ENCODE results near the gene CLDN1.
"Not testable (repeated sequence)": the region's sequence is repeated elsewhere in the genome, so short reads cannot be mapped to it uniquely, and the experiment has no call there.

The CLDN1 gene

DNA sequence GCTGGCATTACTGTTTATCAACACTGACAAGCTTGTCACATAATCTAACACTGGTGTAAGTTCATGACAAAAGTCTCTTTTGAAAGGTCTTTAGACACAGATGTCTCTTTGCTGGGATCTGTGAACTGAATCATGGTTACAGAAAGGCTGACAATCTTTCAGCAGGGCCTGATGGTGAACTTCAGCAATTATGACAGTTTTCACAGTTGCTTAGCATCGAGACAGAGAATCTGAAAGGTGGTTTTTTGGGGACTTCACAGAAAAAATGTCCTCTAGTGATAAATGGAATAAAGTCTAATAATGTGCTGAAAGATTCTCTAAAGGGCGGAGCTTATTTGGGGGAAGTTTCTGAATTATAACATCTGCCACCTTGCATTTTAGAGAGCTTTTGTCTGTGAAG lies 32.3 kb downstream of the CLDN1 start:
- no peak for DNase-seq

DNA sequence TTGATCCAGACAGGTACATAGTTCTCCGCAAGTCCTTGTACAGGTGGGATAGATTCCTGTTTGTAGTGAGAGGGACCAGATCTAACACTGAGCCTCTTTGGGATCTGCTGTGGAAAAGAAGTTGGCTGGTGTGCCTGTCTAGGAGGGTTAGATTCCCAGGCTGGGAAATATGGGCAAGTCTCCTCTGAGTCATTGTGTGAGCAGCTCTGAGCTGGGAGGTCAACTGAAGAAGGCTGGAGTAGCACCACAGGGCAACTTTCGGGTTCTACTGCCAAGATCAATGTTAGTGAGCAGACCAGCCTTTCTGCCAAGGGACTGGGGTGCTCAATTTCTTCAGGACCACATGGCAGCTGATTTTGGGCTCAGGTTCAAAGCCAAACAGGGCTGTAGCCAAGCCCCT lies 33.4 kb downstream of the CLDN1 start:
- no peak for DNase-seq

DNA sequence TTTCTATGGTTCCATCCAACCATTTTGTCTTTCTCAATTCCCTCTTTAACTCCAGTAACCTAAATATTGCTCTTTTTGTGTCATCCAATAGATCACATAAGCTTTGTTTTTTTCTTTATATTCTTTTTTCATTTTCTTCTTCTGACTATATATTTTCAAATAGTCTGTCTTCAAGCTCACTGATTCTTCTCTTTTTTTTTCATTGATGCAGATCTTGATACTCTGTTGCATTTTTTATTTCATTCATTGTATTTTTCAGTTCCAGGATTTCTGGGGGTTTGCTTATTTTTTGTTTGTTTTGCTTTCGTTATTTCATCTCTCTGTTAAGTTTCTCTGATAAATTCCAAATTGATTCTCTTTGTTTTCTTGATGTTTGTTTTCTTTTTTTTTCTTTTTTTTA lies 36.2 kb downstream of the CLDN1 start:
- DNase-seq: no peak

DNA sequence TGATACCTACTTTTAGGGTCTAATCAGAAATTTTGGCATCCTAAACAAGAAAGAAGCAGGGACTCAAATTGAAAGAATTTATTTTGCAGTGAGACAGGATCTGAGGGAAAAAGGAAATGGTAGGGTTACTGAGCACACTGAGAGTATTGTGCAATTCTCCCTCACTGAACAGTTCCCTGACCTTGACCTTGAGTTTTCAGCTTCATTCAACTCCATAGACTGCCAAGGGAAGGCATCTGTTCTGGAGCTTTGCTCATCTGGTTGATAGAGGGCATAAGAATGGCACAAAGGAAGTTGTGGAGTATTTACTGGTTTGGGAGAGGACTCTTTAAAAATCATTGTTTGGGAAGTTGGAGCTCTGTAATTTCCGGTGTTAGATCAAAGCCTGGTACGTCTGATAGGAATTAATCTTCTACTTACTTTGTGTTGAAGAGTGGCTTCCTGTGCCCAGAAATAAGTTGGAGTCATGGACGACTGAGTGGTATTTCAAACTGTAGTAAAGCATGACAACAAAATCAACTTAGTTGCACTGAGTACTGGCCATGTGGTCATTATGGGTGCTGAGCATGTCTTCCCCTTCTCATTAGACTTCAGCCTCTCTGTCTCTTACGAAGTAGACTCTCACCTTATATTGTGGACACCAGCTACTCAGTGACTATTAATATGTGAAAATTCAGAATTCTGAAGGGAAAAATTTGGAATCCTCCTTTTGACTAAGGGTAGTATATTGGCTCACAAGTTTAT lies 40.8 kb downstream of the CLDN1 start:
- DNase-seq: no peak

DNA sequence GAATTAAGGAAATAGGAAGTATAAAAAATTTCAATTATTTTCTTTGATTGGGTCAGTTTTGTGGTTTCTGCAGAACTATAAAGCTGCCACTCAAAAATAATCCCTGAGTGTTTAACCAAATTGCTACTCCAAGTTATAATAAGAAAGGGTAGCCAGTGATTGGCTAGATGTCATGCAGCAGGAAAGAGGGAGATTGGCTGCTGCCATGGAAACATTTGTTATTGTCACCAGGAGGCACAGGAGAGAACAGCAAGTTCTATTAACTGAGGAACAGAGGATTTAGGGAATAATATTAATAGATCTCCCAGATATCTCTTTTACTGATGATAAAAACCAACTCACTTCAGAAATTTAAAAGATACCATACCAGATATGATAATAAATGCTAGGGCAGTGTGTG lies 42.6 kb downstream of the CLDN1 start:
- DNase-seq: no peak

DNA sequence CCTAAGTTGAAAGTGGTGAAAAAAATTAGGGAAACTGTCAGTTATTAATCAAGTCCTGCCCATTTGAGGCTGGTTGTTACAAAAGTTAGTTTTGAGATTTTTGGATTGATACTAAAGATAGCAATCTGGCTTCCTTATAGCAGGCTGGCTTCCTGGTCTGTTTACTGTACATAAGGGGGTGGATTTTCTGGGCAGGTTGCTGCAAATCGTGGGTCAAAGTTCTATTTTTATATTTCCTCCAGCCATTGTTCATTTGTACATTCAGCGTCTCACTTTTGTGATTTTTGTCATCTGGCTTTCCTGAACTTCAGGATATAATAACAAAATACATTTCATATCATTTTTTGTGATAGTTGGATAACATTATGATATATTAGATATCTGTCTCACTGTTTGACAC lies 49.5 kb downstream of the CLDN1 start:
- no peak for DNase-seq

DNA sequence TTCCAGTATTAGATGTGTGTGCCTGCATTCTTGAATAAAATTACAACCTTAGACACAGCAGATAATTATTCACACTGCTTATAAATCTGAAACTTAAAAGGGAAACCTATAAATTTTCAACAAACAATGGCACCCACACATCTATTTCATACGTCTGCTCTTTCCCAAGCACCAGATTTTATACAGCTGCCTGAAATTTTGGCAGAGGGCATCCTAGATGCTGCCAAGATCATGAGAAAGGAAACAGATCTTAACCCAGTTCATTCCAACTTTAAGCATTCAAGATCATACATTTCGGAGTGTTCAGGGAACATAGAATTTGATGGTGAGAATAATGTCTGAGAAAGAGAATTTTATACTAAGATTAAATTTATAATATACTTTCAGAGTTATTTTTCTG lies 53.1 kb downstream of the CLDN1 start:
- no peak for DNase-seq

DNA sequence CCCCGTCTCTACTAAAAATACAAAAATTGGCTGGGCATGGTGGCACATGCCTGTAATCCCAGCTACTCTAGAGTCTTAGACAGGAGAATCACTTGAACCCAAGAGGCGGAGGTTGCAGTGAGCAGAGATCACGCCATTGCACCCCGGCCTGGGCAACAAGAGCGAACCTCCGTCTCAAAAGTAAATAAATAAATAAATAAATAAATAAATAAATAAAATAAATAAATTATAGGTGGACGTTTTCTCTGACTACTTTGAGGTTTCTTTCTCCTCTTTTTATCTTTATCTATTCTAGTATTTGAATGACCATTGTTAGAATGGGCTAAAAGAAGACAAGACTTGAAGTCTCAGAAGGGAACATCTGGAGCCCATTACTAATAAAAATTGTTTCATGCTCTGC lies 54.8 kb downstream of the CLDN1 start:
- not testable (repeated sequence) for DNase-seq

DNA sequence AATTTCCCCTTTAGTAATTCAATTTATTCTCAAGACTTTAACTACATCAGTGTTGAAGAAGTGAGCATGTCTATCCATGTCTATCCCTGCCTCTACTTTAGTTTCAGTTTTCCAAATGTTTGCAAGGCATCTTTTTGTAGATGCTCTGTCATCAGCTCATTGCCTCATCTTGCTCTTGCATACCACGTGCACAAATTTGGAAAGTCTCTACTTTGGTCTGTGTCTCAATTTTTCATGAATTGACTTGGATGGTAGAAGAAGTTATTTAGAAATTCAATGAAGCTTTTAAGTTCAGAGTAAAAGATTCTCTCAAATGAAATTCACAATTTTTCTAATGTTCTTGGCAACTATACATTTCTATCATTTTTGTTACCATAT lies 55.3 kb downstream of the CLDN1 start:
- DNase-seq: no peak

DNA sequence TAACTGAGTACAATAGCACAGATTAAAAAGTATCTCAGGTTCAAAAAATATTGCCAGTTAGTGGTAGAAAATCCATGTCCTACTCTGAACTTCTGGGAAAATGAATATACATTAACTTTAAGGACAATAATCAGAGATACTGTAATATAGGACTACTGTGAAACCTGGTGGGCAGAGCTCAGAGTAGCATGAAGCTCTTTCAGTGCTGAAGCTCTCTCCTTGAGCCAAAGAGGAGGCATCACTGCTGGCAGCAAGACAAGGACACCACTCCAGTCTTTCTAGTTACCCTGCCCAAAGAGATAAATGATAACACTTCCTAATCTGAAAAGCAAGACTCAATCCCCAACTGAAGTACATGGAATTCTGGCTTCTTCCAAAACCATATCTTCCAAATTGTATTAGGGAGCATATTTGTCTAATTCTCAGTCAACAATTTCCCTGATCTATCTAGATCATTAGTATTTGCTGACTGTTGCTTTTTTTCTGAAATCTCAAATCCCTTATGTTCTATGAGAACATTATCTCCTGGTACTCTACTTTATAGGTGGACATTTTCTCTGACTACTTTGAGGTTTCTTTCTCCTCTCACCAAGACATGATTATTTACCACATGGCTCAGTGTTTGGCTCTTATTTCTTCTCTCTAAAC lies 55.9 kb downstream of the CLDN1 start:
- DNase-seq: no peak

DNA sequence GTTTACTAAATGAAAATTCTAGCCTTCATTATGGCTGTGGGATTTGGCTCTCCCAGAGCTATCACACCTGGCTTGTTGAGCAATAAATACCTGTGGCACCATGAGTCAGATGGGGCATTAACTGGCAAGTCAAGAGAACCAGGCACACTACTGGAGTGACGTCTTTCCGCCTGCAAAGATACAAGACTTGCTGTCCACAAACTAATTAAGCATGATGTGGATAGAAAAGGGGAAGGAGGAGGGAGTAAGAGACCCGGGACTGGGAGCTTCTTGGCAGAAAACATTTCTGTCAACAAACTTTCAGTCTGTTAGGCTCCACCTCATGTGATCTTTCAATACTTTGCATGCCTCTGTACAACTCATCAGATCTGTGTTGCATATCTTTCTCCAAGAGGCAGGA lies 56.5 kb downstream of the CLDN1 start:
- no peak for DNase-seq

DNA sequence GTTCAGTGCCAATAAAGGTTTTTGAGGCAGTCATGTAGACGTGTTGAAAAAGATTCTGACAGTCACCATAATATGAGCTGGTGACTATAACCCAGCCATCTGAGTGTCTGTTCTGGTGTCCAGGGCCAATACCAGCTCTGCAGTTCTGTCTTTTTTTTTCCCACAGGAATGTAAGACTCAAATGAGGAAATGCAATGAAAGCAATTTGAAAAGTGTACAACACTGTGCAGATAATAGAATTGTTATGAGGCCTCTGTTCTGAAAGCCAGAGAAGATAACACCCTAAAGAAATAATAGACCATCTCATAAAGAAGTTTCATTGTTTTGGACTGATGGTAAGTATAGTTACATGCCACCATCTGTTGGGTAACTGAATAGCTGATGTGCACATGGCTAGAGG lies 57.1 kb downstream of the CLDN1 start:
- no peak for DNase-seq

DNA sequence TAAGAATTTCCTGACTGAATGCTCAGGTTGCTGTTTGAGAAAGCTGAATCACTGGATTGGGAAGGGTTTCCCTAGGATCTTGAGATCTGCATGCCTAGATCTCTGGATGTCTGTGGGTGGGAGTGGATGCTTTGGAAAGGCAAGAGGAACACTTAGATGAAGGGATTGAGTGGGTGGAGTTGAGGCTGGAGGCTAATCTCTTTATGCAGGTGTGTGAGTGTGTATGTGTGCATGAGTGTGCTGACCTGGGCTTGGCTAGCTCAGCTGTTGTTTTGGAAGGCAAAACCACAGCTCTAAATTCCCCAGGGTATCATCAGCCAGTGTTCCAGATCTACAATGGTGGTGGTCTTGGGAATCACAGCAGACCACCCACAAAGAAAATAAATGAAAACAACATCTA lies 60.5 kb downstream of the CLDN1 start:
- no peak for DNase-seq

DNA sequence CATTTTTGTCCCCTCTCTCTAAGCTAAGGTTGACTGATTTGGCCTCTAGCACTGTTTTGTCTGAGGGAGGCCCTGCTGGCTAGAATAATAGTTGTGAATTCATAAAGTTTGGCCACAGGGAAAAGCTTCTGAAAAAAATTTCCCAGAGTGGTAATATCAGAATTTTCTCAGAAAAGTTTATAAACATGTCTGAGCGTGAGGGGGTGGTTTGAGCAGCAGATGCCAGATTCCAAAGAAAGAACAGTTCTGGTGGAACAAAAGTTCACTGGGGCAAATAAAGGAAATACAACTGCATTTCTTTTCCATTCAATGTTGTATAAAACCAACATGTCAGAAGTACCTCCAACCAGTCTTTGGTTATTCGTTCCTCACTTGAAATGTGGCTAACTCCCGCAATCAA lies 61.2 kb downstream of the CLDN1 start:
- DNase-seq: no peak

DNA sequence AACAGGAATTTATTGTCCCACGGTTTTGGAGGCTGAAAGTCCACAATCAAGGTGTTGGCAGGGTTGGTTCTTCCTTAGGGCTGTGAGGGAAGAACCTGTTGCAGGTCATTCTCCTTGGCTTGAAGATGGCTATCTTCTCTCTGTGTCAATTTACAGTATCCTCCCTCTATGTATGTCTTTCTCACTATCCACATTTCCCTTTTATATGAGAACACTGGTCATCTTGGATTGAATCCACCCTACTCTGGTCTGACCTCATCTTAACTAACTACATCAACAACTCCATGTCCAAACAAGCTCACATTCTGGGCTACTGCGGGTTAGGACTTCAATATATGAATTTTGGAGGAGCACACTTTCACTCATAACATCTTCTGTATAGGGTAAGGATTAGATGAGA lies 61.9 kb downstream of the CLDN1 start:
- DNase-seq: no peak

DNA sequence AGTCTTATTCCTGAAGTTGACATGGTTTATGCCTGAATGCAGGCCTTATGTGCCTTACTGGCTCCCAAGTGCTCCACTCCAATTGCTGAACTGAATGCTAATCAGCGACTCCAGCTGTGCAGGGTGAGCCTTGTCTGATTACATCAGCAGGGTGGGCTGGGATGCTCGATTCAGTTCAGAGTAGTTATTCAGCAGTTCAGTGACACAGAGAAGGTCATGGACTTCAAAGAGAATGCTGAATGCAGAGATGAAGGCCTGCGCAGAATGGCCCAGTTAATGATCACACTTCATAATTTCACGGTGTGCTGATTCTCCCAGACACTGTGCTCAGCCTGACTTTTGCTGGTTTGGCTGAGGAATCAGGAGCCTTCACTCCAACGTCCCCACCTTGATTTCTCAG lies 63.6 kb downstream of the CLDN1 start:
- DNase-seq: no peak
